Lower leg skin (tissue), 3 donors: ENCODE measurements around the gene KREMEN1.

Experiments
- CTCF ChIP-seq, 3 donors: fragments of 450-650 bp; IDR thresholded peaks; one replicate each; pipeline ENCODE4 v1.5.1; 2016; ENCODE audit warnings: antibody characterized with exemption in 3 of 3, mild to moderate bottlenecking in 3 of 3, moderate library complexity in 2 of 3
- POLR2A ChIP-seq, 2 donors: fragments of 450-650 bp; IDR thresholded peaks; one replicate each; pipeline ENCODE4 v1.6.1; 2016 to 2017; ENCODE audit warnings: antibody characterized with exemption in 2 of 2, mild to moderate bottlenecking in 1 of 2, moderate library complexity in 1 of 2

GRCh38 chr22:29062286-29062821 is 10.5 kb upstream of the KREMEN1 start:
- TF ChIP-seq CTCF (IDR thresholded peaks at IDR 0.05) = no peak
- no peak for TF ChIP-seq POLR2A (IDR thresholded peaks at IDR 0.05)
